Activated CD8-positive, alpha-beta memory T cell treated with anti-CD3 and anti-CD28 coated beads for 48 hours (primary cell): ENCODE data around the gene GGT6.

Source experiments
- DNase-seq, 3 experiments: peaks; one replicate each; pipeline ENCODE4 v3.0.0-alpha.2; 2020; ENCODE audit warnings: low read depth in 2 of 3, low spot score in 2 of 3

The GGT6 gene

GRCh38 chr17:4540224-4540651, 20.1 kb downstream of the GGT6 start:
- DNase-seq: no peak

- DNase-seq: no peak
Measured at GRCh38 chr17:4539576-4540223, 20.7 kb downstream of the GGT6 start.

- no peak for DNase-seq
Measured at GRCh38 chr17:4539025-4539424, 21.4 kb downstream of the GGT6 start.

GRCh38 chr17:4538236-4539002, 22.0 kb downstream of the GGT6 start:
- DNase-seq: no peak

GRCh38 chr17:4537451-4538235, 22.7 kb downstream of the GGT6 start:
- DNase-seq: no peak

- DNase-seq: no peak
Measured at GRCh38 chr17:4536742-4537411, 23.5 kb downstream of the GGT6 start.

GRCh38 chr17:4536259-4536741, 24.1 kb downstream of the GGT6 start:
- no peak for DNase-seq

- no peak for DNase-seq
Measured at GRCh38 chr17:4535667-4536258, 24.6 kb downstream of the GGT6 start.

- DNase-seq: no peak
Measured at GRCh38 chr17:4534928-4535666, 25.3 kb downstream of the GGT6 start.

- no peak for DNase-seq
Measured at GRCh38 chr17:4534515-4534914, 25.9 kb downstream of the GGT6 start.

- DNase-seq: no peak
Measured at GRCh38 chr17:4533523-4534504, 26.6 kb downstream of the GGT6 start.

- no peak for DNase-seq
Measured at GRCh38 chr17:4532860-4533522, 27.4 kb downstream of the GGT6 start.

- DNase-seq: no peak
Measured at GRCh38 chr17:4531988-4532736, 28.2 kb downstream of the GGT6 start.

- no peak for DNase-seq
Measured at GRCh38 chr17:4530799-4531730, 29.3 kb downstream of the GGT6 start.

GRCh38 chr17:4529533-4530152, 30.7 kb downstream of the GGT6 start:
- no peak for DNase-seq

- no peak for DNase-seq
Measured at GRCh38 chr17:4527566-4528125, 32.7 kb downstream of the GGT6 start.
